H9 (cell line): ENCODE measurements around the gene MAPT. TPM values are rescaled to one million over a fixed set of nuclear protein-coding genes. Genes with fewer than 3 reads are reported as not detected.

ENCODE experiments used
- DNase-seq: peaks from one replicate; pipeline ENCODE4 v3.0.0-alpha.2; 2017
- H2AFZ ChIP-seq: one replicate; pipeline ENCODE4 v1.6.1; 2013; ENCODE audit warnings: mild to moderate bottlenecking, low read length, control low read depth, moderate library complexity
- H2AK5ac ChIP-seq: 2 replicates; pipeline ENCODE4 v1.6.1; 2013; ENCODE audit warnings: low read length, control low read depth, mixed read lengths; ENCODE audit not compliant: insufficient read length
- H2BK120ac ChIP-seq: one replicate; pipeline ENCODE4 v1.6.1; 2013; ENCODE audit warnings: low read depth, mild to moderate bottlenecking, low read length, control low read depth, inconsistent platforms; ENCODE audit not compliant: poor library complexity, severe bottlenecking
- H2BK12ac ChIP-seq: 2 replicates; pipeline ENCODE4 v1.6.1; 2013; ENCODE audit warnings: low read length, control low read depth, mixed read lengths, low read depth; ENCODE audit not compliant: insufficient read length
- H2BK15ac ChIP-seq: 2 replicates; pipeline ENCODE4 v1.6.1; 2013; ENCODE audit warnings: low read depth, low read length, control low read depth
- H2BK20ac ChIP-seq: one replicate; pipeline ENCODE4 v1.6.1; 2013; ENCODE audit warnings: low read depth, mild to moderate bottlenecking, low read length, control low read depth, inconsistent platforms; ENCODE audit not compliant: poor library complexity, severe bottlenecking
- H2BK5ac ChIP-seq: 2 replicates; pipeline ENCODE4 v1.6.1; 2013; ENCODE audit warnings: low read length, control low read depth, mixed read lengths; ENCODE audit not compliant: insufficient read length
- H3K14ac ChIP-seq: 2 replicates; pipeline ENCODE4 v1.6.1; 2013; ENCODE audit warnings: low read length, control low read depth; ENCODE audit not compliant: insufficient read depth
- H3K18ac ChIP-seq: 2 replicates; pipeline ENCODE4 v1.6.1; 2013; ENCODE audit warnings: low read depth, mild to moderate bottlenecking, mixed read lengths, low read length, control low read depth; ENCODE audit not compliant: insufficient read length
- H3K23ac ChIP-seq: 2 replicates; pipeline ENCODE4 v1.6.1; 2013; ENCODE audit warnings: low read length, control low read depth, mixed read lengths, low read depth; ENCODE audit not compliant: insufficient read length
- H3K23me2 ChIP-seq: 2 replicates; pipeline ENCODE4 v1.6.1; 2013; ENCODE audit warnings: low read depth, mild to moderate bottlenecking, mixed read lengths, low read length, control low read depth; ENCODE audit not compliant: insufficient read length, poor library complexity, severe bottlenecking
- H3K27ac ChIP-seq: 2 replicates; pipeline ENCODE4 v1.5.1; 2013; ENCODE audit warnings: low read length, control low read depth, mixed read lengths, low read depth; ENCODE audit not compliant: insufficient read length
- H3K27me3 ChIP-seq: 2 replicates; pipeline ENCODE4 v1.6.1; 2013; ENCODE audit warnings: low read length, control low read depth, inconsistent platforms; ENCODE audit not compliant: insufficient read depth
- H3K4ac ChIP-seq: 2 replicates; pipeline ENCODE4 v1.6.1; 2013; ENCODE audit warnings: low read depth, mild to moderate bottlenecking, control low read depth, inconsistent platforms, low read length, moderate library complexity
- H3K4me1 ChIP-seq: 2 replicates; pipeline ENCODE4 v1.6.1; 2013; ENCODE audit warnings: low read length, control low read depth, inconsistent platforms; ENCODE audit not compliant: insufficient read depth
- H3K4me2 ChIP-seq: 2 replicates; pipeline ENCODE4 v1.6.1; 2013; ENCODE audit warnings: low read length, control low read depth, mixed read lengths; ENCODE audit not compliant: insufficient read length, insufficient read depth
- H3K56ac ChIP-seq: 2 replicates; pipeline ENCODE4 v1.6.1; 2013; ENCODE audit warnings: low read depth, mild to moderate bottlenecking, mixed read lengths, low read length, control low read depth; ENCODE audit not compliant: insufficient read length
- H3K79me1 ChIP-seq: 2 replicates; pipeline ENCODE4 v1.6.1; 2013; ENCODE audit warnings: low read depth, mild to moderate bottlenecking, moderate library complexity, low read length, control low read depth, inconsistent platforms; ENCODE audit not compliant: insufficient read depth, poor library complexity, severe bottlenecking
- H3K79me2 ChIP-seq: 2 replicates; pipeline ENCODE4 v1.6.1; 2013; ENCODE audit warnings: low read length, control low read depth, inconsistent platforms; ENCODE audit not compliant: insufficient read depth
- H3K9ac ChIP-seq: 2 replicates; pipeline ENCODE4 v1.6.1; 2013; ENCODE audit warnings: low read length, control low read depth, mixed read lengths; ENCODE audit not compliant: insufficient read length; ENCODE audit errors: extremely low read depth
- H3K9me3 ChIP-seq: one replicate; pipeline ENCODE4 v1.6.1; 2013; ENCODE audit warnings: low read depth, low read length, inconsistent platforms; ENCODE audit not compliant: control insufficient read depth
- H3T11ph ChIP-seq: one replicate; pipeline ENCODE4 v1.6.1; 2013; ENCODE audit warnings: mild to moderate bottlenecking, low read length, control low read depth, inconsistent platforms
- H4K20me1 ChIP-seq: one replicate; pipeline ENCODE4 v1.6.1; 2013; ENCODE audit not compliant: control insufficient read depth, insufficient read length, insufficient read depth
- H4K5ac ChIP-seq: 2 replicates; pipeline ENCODE4 v1.6.1; 2013; ENCODE audit warnings: low read depth, mild to moderate bottlenecking, mixed read lengths, low read length, control low read depth; ENCODE audit not compliant: insufficient read length
- H4K8ac ChIP-seq: replicated peaks from 2 replicates; pipeline ENCODE4 v1.6.1; 2013; ENCODE audit warnings: low read length, control low read depth, mixed read lengths, low read depth; ENCODE audit not compliant: insufficient read length
- H4K91ac ChIP-seq: 2 replicates; pipeline ENCODE4 v1.6.1; 2013; ENCODE audit warnings: low read depth, mild to moderate bottlenecking, moderate library complexity, mixed read lengths, low read length, control low read depth; ENCODE audit not compliant: insufficient read length
- H3K27ac Mint-ChIP-seq, 3 experiments: 2 replicates in 2 of 3; 3 replicates in 1 of 3; pipeline ENCODE4 v1.8.0; 2020 to 2021; ENCODE audit warnings: mixed read lengths in 3 of 3, mild to moderate bottlenecking in 1 of 3, moderate library complexity in 1 of 3
- H3K27me3 Mint-ChIP-seq: 2 replicates; pipeline ENCODE4 v1.8.0; 2021; ENCODE audit warnings: low read depth, mild to moderate bottlenecking, moderate library complexity, mixed read lengths
- H3K36me3 Mint-ChIP-seq, 3 experiments: 2 replicates in 2 of 3; 3 replicates in 1 of 3; pipeline ENCODE4 v1.8.0; 2020 to 2021; ENCODE audit warnings: low read depth in 3 of 3, mixed read lengths in 3 of 3; ENCODE audit not compliant: insufficient read depth in 1 of 3
- H3K4me1 Mint-ChIP-seq, 2 experiments: 2 replicates each; pipeline ENCODE4 v1.8.0; 2020; ENCODE audit warnings: mixed read lengths in 2 of 2
- H3K4me3 Mint-ChIP-seq, 2 experiments: 2 replicates in 1 of 2; 3 replicates in 1 of 2; pipeline ENCODE4 v1.8.0; 2020 to 2021; ENCODE audit warnings: mild to moderate bottlenecking in 2 of 2, mixed read lengths in 2 of 2, moderate library complexity in 1 of 2
- H3K9me3 Mint-ChIP-seq, 2 experiments: 2 replicates in 1 of 2; 3 replicates in 1 of 2; pipeline ENCODE4 v1.8.0; 2020; ENCODE audit warnings: mild to moderate bottlenecking in 2 of 2, mixed read lengths in 2 of 2, moderate library complexity in 1 of 2
- WGBS: extraction: QIAGEN DNeasy Blood & Tissue Kit; methylation state at CpG from one replicate; pipeline ENCODE4 v1.1.7; 2013; ENCODE audit warnings: missing lambda C conversion rate, low lambda C conversion rate, mixed read lengths; ENCODE audit not compliant: insufficient read length; ENCODE audit errors: extremely low coverage; 5-methylcytosine and 5-hydroxymethylcytosine counted together
- total RNA-seq: library from RNA; stranded (reverse); gene quantifications from 2 replicates; pipeline ENCODE4 v1.2.1, GENCODE V29; 2021
- TF ChIP-seq, protein P1 (sequence below): fragments of 200-600 bp; sonication (generic); conservative IDR thresholded peaks from 3 replicates; pipeline ENCODE4 v1.8.0; 2021; ENCODE audit warnings: antibody characterized with exemption, mild to moderate bottlenecking

MAPT gene
- total RNA-seq, 1 experiment from 2014 or later = 1.6 TPM

DNA sequence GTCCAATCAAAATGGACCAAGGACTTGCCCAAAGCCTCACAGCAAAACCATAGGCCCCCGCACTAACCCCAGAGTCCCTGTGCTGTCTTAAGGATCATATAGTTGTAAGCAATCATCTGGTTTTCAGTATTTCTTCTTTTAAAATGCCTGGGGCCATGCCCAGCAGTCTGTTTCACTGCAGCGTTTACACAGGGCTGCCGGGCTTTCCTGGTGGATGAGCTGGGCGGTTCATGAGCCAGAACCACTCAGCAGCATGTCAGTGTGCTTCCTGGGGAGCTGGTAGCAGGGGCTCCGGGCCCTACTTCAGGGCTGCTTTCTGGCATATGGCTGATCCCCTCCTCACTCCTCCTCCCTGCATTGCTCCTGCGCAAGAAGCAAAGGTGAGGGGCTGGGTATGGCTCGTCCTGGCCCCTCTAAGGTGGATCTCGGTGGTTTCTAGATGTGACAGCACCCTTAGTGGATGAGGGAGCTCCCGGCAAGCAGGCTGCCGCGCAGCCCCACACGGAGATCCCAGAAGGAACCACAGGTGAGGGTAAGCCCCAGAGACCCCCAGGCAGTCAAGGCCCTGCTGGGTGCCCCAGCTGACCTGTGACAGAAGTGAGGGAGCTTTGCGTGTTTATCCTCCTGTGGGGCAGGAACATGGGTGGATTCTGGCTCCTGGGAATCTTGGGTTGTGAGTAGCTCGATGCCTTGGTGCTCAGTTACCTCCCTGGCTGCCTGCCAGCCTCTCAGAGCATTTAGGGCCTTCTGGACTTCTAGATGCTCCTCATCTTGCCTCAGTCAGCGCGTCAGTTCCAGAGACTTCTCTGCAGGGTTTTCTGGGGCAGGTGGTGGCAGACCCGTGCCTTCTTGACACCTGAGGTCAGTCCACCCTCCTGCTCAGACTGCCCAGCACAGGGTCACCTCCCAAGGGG, 79.8 kb downstream of the MAPT start:
- H3K9me3 Mint-ChIP-seq = no peaks in the 10 kb centered on the region; a peak in 1 of 5 replicates
- Histone ChIP-seq H3K14ac (no peak overlapping the region), H3K23me2 (no peaks in the 10 kb centered on the region), H3K18ac (no peak overlapping the region), H2BK120ac (no peak overlapping the region), H3K27me3 (no peaks in the 10 kb centered on the region), H3K23ac (no peak overlapping the region), H2BK5ac (no peak overlapping the region), H4K91ac (no peak overlapping the region), H3K79me1 (no peaks in the 10 kb centered on the region), H2AK5ac (no peak overlapping the region), H3K4me1 (no peaks in the 10 kb centered on the region; the same call in 1 of the 2 replicates), H3K56ac (no peak overlapping the region), H3T11ph (no peak overlapping the region), H2AFZ (no peak overlapping the region), H3K79me2 (no peaks in the 10 kb centered on the region), H2BK12ac (no peak overlapping the region), H2BK15ac (no peak overlapping the region), H4K8ac (no peak overlapping the region), H3K9ac (no peak overlapping the region), H4K20me1 (no peaks in the 10 kb centered on the region), H2BK20ac (no peak overlapping the region), H3K9me3 (no peaks in the 10 kb centered on the region), H4K5ac (no peak overlapping the region), H3K4ac (no peak overlapping the region), H3K4me2 (no peak overlapping the region), H3K27ac (no peak overlapping the region)
- H3K27ac Mint-ChIP-seq = no peak overlapping the region
- peaks cover 16% of the 10 kb centered on the region for H3K27me3 Mint-ChIP-seq
- H3K4me3 Mint-ChIP-seq = no peak overlapping the region
- no CpG with 5 or more reads among the region's 17 CpGs for WGBS
- DNase-seq = no peak
- no peaks in the 10 kb centered on the region for H3K4me1 Mint-ChIP-seq
- no peaks in the 10 kb centered on the region for H3K36me3 Mint-ChIP-seq
- TF ChIP-seq, protein P1, sequence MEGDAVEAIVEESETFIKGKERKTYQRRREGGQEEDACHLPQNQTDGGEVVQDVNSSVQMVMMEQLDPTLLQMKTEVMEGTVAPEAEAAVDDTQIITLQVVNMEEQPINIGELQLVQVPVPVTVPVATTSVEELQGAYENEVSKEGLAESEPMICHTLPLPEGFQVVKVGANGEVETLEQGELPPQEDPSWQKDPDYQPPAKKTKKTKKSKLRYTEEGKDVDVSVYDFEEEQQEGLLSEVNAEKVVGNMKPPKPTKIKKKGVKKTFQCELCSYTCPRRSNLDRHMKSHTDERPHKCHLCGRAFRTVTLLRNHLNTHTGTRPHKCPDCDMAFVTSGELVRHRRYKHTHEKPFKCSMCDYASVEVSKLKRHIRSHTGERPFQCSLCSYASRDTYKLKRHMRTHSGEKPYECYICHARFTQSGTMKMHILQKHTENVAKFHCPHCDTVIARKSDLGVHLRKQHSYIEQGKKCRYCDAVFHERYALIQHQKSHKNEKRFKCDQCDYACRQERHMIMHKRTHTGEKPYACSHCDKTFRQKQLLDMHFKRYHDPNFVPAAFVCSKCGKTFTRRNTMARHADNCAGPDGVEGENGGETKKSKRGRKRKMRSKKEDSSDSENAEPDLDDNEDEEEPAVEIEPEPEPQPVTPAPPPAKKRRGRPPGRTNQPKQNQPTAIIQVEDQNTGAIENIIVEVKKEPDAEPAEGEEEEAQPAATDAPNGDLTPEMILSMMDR = no peak
